ENCODE data around the gene CEP19.
"Not testable (repeated sequence)": the region's sequence is repeated elsewhere in the genome, so short reads cannot be mapped to it uniquely, and the experiment has no call there.

CEP19 gene, protein sequence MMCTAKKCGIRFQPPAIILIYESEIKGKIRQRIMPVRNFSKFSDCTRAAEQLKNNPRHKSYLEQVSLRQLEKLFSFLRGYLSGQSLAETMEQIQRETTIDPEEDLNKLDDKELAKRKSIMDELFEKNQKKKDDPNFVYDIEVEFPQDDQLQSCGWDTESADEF

DNA sequence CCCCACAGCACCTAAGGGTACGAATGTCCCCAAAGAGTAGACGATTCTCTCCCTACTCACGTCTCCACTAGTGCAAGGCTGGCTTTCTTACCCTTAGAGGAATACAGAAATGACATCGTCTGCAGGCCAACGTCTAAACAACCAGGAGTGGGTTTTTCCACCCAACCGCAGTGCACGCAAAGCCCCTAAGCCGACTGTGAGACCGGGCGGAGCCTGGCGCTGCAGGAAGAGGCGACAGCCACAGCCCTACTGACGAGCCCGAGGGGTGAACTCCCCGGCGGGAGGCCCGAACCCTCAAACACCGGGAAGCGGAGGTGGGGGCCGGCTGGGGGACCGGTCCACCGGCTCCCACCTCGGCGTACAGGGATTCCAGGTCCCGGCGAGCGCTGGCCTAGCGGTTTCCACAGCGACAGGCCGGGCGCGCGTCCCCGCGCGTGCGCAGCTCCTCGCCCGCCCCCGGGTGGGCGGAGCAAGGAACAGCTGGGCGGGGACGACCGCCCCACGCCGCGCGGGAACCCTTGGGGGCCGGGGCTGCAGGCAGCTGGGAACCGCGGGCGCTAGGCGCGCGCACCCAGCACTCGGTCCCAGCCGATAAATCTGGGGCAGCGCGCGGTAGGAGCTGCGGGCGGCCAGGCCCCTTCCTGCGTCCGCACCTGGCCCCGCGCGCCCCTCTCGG, at the start of gene CEP19, which contains the start of gene PIGX:
Gene CEP19 (minus strand): TSS at position 413 of the 676 bp plus-strand sequence. CDS start 3,593 bp downstream, outside the sequence.
Gene PIGX (plus strand): TSS at position 540 of the 676 bp plus-strand sequence.
- H3K9me3 ChIP-seq (ENCODE audit: control insufficient read depth, insufficient read depth, low read length) = no peaks in the 10 kb centered on the region
- no peaks in the 10 kb centered on the region for H3K36me3 ChIP-seq (ENCODE audit: insufficient read depth, low read length)
- no peaks in the 10 kb centered on the region for H3K4me1 ChIP-seq (ENCODE audit: insufficient read depth, low read length)
- peak within 1 kb of the TSS; percentile 92 for H3K9ac ChIP-seq (ENCODE audit: low read depth, low read length)

DNA sequence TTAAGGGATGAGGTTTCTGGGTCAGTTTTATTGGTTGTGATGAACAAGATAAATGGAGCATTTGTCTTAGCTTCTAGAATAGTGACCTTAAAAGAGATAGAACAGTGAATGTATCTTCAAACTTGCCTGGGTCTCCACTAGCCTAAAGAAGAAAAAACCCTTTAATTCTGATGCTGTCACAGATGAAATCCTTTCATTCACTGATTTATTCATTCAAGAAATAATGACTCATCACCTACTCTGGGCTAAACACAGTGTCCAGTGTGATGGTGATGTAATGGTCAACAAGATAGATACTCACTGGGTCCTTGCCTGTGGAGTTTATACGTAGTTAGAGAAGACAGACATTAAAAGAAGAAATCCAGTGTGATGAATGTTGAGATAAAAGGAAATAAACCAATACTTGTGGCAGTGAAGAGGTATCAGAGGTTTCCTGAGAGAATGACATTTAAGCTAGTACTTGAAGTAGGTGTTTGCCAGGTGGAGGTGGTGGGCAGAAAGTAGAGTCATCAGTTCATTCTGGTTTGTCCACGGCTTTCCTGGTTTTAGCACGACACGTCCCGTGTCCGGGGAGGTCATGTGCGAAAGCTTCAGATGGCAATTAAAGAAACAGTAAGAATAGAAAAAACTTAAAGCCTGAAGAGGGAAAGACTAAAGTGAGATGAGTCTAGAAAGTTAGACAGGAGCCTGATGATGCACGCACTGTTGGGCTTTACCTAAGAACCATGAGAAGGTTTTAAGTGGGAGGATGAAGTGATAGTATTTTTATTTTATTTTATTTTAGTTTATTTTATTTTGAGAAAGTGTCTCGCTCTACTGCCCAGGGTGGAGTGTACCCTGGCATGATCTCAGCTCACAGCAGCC, 46.1 kb upstream of the CEP19 start:
- H3K9me3 ChIP-seq (ENCODE audit: control insufficient read depth, insufficient read depth, low read length) = peaks cover 28% of the 10 kb centered on the region

DNA sequence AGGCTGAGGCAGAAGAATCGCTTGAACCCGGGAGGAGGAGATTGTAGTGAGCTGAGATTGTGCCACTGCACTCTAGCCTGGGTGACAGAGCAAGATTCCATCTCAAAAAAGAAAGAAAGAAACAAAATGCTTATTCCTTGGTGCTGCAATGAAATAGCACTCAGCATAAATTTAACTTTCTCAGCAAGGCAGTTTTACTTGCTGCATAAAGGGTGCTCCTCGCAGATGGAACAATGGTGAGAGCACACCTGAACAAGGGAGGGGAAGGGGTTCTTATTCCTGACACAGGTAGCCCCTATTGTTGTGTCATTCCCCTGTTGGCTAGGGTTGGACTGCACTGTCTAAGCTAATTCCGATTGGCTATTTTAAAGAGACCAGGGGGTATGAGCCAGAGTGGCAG, 44.7 kb upstream of the CEP19 start:
- Histone ChIP-seq H3K9ac (ENCODE audit: low read depth, low read length) (no peak overlapping the region), H3K36me3 (ENCODE audit: insufficient read depth, low read length) (peaks cover 7% of the 10 kb centered on the region), H3K9me3 (ENCODE audit: control insufficient read depth, insufficient read depth, low read length) (peaks cover 28% of the 10 kb centered on the region), H3K4me1 (ENCODE audit: insufficient read depth, low read length) (no peaks in the 10 kb centered on the region)

More for the DNA sequence above, 46.1 kb upstream of the CEP19 start:
- no peak overlapping the region for H3K9ac ChIP-seq (ENCODE audit: low read depth, low read length)
- no peaks in the 10 kb centered on the region for H3K4me1 ChIP-seq (ENCODE audit: insufficient read depth, low read length)
- peaks cover 7% of the 10 kb centered on the region for H3K36me3 ChIP-seq (ENCODE audit: insufficient read depth, low read length)

DNA sequence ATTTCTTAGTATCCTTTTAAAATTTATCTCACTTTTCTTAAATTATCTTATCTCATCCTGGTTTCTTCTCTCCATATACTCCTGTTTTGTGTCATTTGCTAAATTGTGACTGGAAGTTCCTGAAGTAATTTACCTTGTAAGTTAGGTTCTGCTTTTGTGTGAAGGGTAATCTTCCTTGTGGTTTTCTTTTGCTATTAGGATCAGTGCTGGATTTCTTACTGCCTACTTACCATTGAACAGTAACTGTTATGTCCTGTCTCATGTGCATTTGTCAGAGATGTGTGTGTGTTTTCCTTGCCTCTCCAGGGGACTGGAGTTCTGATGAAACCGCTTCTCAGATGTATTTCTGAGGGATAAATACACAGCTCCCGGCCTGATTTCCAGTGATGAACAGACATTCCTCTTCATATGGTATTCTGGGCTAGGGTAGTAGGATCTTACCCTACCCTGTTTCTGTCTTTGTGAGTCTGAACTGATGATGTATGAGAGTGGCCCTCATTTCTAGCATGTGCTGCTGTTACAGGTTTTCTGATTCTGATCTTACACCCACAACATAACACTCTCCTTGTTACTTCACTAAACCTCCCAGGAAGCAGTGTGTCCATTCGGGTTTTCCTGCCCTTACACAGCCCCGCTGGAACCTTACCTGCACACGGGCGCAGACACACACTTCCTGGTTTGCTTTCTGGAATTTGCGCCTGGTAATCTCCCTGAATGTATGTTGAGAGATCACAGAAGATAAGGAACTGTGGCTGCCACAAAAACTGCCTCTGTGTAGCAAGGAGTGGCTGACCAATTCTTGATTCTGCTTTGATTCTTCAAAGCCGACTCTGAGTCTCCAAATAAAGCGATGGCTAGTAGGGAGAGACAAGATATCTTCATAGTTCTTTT, 42.3 kb upstream of the CEP19 start:
- Histone ChIP-seq H3K9ac (ENCODE audit: low read depth, low read length) (no peak overlapping the region), H3K9me3 (ENCODE audit: control insufficient read depth, insufficient read depth, low read length) (peaks cover 25% of the 10 kb centered on the region), H3K36me3 (ENCODE audit: insufficient read depth, low read length) (peaks cover 7% of the 10 kb centered on the region), H3K4me1 (ENCODE audit: insufficient read depth, low read length) (no peaks in the 10 kb centered on the region)

DNA sequence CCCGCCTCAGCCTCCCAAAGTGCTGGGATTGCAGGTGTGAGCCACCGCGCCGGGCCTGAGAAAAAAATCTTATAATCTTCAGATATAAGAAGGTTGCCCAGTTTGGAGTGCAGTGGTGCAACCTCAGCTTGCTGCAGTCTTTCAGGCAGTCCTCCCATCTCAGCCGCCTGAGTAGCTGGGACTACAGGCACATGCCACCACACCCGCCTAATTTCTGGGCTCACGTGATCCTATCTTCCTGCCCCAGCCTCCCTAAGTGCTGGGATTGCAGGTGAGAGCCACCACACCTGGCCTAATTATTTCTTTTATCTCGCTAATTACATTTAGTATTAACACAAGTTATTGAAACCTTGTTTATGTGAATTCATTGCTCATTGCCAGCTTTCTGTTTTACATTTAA, 41.2 kb upstream of the CEP19 start:
- Histone ChIP-seq H3K36me3 (ENCODE audit: insufficient read depth, low read length) (peaks cover 7% of the 10 kb centered on the region), H3K9me3 (ENCODE audit: control insufficient read depth, insufficient read depth, low read length) (peaks cover 25% of the 10 kb centered on the region), H3K9ac (ENCODE audit: low read depth, low read length) (no peak overlapping the region), H3K4me1 (ENCODE audit: insufficient read depth, low read length) (no peaks in the 10 kb centered on the region)

DNA sequence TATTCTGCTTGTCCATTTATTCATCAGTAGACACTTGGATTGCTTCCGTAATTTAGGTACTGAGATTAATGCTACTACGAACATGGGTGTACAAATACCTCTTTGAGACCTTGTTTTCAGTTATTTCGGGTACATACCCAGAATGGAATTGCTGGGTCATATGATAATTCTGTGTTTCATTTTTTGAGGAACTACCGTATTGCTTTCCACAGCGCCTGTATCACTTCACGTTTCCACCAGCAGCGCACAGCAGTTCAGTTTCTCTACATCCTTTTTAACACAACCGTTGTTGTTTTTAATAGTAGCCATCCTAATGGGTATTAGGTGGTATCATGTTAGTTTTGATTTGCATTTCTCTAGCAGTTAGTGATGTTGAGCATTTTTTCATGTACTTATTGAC, 37.1 kb upstream of the CEP19 start:
- no peak overlapping the region for H3K9ac ChIP-seq (ENCODE audit: low read depth, low read length)
- no peaks in the 10 kb centered on the region; the same call in 1 of the 2 replicates for H3K36me3 ChIP-seq (ENCODE audit: insufficient read depth, low read length)
- no peaks in the 10 kb centered on the region; the same call in 1 of the 2 replicates for H3K9me3 ChIP-seq (ENCODE audit: control insufficient read depth, insufficient read depth, low read length)
- no peaks in the 10 kb centered on the region for H3K4me1 ChIP-seq (ENCODE audit: insufficient read depth, low read length)

DNA sequence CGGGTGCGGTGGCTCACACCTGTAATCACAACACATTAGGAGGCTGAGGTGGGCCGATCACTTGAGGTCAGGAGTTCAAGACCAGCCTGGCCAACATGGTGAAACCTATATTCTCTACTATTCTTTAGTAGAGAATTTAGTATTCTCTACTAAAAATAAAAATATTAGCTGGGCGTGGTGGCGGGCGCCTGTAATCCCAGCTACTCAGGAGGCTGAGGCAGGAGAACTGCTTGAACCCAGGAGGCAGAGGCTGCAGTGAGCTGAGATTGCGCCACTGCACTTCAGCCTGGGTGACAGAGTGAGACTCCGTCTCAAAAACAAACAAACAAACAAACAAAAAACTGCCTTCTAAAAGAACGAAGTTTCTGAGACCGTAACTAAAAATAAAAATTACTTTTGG, 31.5 kb upstream of the CEP19 start:
- not testable (repeated sequence) for H3K9ac ChIP-seq (ENCODE audit: low read depth, low read length); H3K4me1 ChIP-seq (ENCODE audit: insufficient read depth, low read length); H3K9me3 ChIP-seq (ENCODE audit: control insufficient read depth, insufficient read depth, low read length); H3K36me3 ChIP-seq (ENCODE audit: insufficient read depth, low read length)

DNA sequence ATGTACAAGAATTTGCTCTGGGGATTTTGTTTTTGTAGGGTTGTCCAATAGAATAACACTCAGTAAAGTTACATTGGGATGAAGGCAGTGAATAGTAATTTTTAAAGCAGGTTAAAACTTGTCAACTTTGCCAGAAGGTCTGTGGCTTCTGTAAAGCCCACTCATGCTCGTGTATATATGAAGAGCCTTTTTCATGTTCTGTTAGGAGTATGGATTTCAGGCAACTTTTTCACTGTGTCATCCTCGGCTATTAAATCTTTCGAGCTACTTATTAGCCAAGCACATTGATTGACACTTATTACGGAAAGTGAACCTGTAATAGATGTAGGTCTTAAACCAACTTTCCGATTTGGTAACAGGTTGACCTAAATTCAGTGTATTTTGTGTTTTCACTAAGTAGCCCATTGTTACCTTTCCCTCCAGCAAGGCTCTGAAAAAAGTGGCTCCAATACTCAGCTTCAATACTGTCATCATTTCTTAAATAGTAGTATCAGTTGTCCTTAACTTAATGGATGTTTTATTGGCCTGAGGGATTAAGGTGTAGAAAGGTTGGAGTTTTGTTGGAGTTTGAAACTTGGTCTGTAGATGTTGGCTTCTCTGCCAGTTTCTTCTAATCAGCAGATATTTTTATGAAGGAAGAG, 29.3 kb upstream of the CEP19 start:
- peak overlapping the region; percentile 94 for H3K9ac ChIP-seq (ENCODE audit: low read depth, low read length)
- H3K4me1 ChIP-seq (ENCODE audit: insufficient read depth, low read length) = peaks cover 5% of the 10 kb centered on the region; the same call in 1 of the 2 replicates
- H3K36me3 ChIP-seq (ENCODE audit: insufficient read depth, low read length) = no peaks in the 10 kb centered on the region
- H3K9me3 ChIP-seq (ENCODE audit: control insufficient read depth, insufficient read depth, low read length) = no peaks in the 10 kb centered on the region

DNA sequence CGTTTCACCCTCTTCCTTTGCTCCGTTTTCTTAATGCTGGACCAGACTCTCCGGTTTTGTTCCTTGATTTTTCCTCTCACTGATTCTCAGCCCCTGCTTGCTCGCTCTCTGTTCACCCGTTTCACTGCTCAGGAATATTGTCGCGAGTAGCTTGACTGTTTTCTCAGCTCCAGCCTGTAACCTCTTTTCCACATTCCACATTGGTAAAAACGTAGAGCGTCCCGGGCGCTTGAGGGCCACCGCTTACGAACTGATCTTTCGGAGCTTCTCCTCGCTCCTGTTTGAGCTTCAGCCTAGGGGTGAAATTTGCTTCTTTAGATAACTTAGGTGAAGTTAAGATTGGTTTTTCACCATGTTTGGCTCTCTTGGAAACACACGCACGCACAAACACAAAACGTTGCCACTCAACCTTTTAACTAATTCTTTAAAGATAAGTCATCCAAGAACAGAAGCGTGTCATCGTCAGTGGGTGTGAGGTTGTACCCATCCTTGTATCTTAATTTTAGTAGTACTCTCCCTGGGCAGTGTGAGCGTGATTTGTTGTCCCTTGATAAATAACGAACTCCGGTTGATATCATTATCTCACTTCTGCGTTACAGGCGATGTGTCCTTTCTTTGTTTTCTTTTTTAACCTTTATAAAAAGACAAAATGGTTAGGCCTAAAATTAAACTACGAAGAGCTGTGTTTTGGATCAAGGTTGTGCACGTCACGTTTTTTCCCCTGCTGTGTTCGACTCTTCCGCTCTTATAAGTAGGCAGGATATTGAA, 28.6 kb upstream of the CEP19 start:
- Histone ChIP-seq H3K9me3 (ENCODE audit: control insufficient read depth, insufficient read depth, low read length) (no peaks in the 10 kb centered on the region), H3K4me1 (ENCODE audit: insufficient read depth, low read length) (peaks cover 5% of the 10 kb centered on the region; the same call in 1 of the 2 replicates), H3K9ac (ENCODE audit: low read depth, low read length) (peak overlapping the region; percentile 94), H3K36me3 (ENCODE audit: insufficient read depth, low read length) (no peaks in the 10 kb centered on the region)

DNA sequence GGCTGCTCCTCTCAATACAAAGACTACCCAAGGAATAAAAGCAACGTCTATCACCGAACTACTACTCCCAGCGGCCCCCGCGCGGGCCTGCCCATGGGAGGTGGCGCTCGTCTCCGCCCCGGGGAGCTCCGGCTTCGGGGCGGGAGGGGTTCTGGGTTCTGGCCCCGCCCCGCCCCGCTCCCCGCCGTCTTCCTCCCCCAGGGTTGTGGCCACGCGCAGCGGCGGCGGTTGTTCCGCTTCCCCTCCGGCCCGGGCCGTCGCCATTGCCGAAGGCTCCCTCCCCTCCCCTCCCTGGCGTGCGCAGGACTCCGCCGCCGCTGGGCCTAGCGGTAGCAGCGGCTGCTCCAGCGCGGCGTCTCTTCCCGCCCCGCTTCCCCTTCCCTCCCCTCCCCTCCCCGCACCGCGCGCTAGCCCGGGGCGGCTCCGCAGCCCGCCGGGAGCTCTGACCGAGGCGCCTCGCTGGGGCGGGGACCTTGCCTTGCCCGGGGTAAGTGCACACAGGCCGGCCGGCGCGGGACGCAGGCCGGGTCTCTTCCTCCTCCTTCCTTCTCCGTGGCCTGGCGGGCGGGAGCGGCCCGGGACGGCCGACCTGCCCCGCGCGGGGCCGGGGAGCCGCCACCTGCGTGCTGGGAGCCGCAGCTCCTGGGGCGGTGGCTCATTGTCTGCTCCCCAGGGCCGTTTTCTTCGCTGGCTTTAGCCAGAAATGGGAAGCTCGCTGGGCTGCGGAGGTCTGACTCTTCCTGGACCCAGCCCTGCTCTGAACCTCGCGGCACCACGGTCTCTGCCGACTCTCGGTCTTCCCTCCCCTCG, 27.8 kb upstream of the CEP19 start, which contains the start of gene PAK2:
Gene PAK2 (plus strand): TSS at position 187 of the 810 bp plus-strand sequence. CDS start 42,790 bp downstream, outside the sequence.
- Histone ChIP-seq H3K9me3 (ENCODE audit: control insufficient read depth, insufficient read depth, low read length) (no peaks in the 10 kb centered on the region), H3K9ac (ENCODE audit: low read depth, low read length) (peak within 1 kb of the TSS; percentile 94), H3K4me1 (ENCODE audit: insufficient read depth, low read length) (peaks cover 5% of the 10 kb centered on the region; the same call in 1 of the 2 replicates), H3K36me3 (ENCODE audit: insufficient read depth, low read length) (no peaks in the 10 kb centered on the region)

DNA sequence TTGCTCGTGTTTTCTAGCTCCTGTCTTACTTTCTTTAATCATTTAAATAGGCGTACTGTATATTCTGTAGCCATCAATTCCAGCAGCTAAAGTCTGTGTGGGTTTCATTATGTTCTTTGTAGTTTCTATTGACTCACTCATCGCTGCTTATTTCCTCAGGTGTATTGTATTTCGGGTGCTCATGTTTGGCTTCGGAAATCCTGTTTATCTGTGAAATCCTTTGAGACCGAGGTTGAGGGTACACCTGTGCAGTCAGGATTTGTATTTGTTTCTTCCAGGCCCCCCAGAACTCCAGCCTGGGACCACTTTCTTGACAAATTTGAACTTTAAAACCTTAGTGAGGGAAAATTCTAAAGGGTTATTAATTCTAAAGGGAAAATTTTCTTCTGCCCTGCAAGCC, 25.6 kb upstream of the CEP19 start:
- Histone ChIP-seq H3K4me1 (ENCODE audit: insufficient read depth, low read length) (peaks cover 5% of the 10 kb centered on the region; the same call in 1 of the 2 replicates), H3K9me3 (ENCODE audit: control insufficient read depth, insufficient read depth, low read length) (no peaks in the 10 kb centered on the region), H3K9ac (ENCODE audit: low read depth, low read length) (no peak overlapping the region), H3K36me3 (ENCODE audit: insufficient read depth, low read length) (no peaks in the 10 kb centered on the region)

DNA sequence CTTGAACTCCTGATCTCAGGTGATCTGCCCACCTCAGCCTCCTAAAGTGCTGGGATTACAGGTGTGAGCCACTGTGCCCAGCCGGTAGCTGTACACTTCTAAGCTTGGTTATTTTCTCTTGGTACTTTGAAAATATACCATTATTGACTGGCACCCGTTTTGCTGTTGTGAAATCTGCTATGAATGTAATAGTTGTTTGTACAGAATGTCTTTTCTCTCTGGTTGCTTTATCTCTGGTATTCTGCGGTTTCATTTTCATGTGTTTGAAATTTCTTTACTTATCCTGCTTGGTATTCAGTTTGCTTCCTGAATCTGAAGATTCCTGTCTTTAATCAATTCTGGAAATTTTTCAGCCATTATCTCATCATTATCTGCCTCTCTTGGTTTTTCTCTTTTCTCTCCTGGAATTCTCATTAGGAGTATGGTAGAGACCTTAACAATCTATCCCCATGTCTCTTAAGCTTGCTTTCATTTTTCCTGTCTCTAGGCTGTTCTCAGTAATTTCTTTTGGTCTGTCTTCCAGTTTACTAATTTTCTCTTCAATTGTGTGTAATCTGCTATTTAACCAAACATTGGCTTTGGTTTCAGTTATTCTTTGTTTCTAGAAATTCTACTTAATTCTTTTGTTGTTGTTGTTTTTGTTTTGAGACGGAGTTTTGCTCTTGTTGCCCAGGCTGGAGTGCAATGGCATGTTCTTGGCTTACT, 24.8 kb upstream of the CEP19 start:
- H3K36me3 ChIP-seq (ENCODE audit: insufficient read depth, low read length) = no peaks in the 10 kb centered on the region
- H3K9ac ChIP-seq (ENCODE audit: low read depth, low read length) = no peak overlapping the region
- H3K4me1 ChIP-seq (ENCODE audit: insufficient read depth, low read length) = peaks cover 5% of the 10 kb centered on the region; the same call in 1 of the 2 replicates
- H3K9me3 ChIP-seq (ENCODE audit: control insufficient read depth, insufficient read depth, low read length) = no peaks in the 10 kb centered on the region
